Neural crest cell (in vitro differentiated cells): ENCODE results near the gene KRTAP5-5. TPM values are rescaled to one million over a fixed set of nuclear protein-coding genes. Genes with fewer than 3 reads are reported as not detected.

Experiments used
- DNase-seq: peaks from one replicate; pipeline ENCODE4 v3.0.0; 2021; ENCODE audit warnings: low read depth, mixed read lengths, low spot score
- H3K27ac Mint-ChIP-seq: one replicate; pipeline ENCODE4 v1.8.0; 2021; ENCODE audit warnings: mild to moderate bottlenecking, mixed read lengths; ENCODE audit not compliant: unreplicated experiment
- H3K27me3 Mint-ChIP-seq: 2 replicates; pipeline ENCODE4 v1.8.0; 2021; ENCODE audit warnings: low read depth, mild to moderate bottlenecking, mixed read lengths
- H3K36me3 Mint-ChIP-seq: 2 replicates; pipeline ENCODE4 v1.8.0; 2021; ENCODE audit warnings: low read depth, mild to moderate bottlenecking, mixed read lengths
- H3K4me1 Mint-ChIP-seq: 2 replicates; pipeline ENCODE4 v1.8.0; 2021; ENCODE audit warnings: mixed read lengths
- H3K4me3 Mint-ChIP-seq: one replicate; pipeline ENCODE4 v1.8.0; 2021; ENCODE audit warnings: mild to moderate bottlenecking, mixed read lengths
- H3K9me3 Mint-ChIP-seq: 2 replicates; pipeline ENCODE4 v1.8.0; 2021; ENCODE audit warnings: mixed read lengths
- total RNA-seq: library from RNA; stranded (reverse); gene quantifications from 2 replicates; pipeline ENCODE4 v1.2.1, GENCODE V29; 2021
- TF ChIP-seq, protein P1 (sequence below): fragments of 200-600 bp; sonication (generic); conservative IDR thresholded peaks from 2 replicates; pipeline ENCODE4 v1.5.0; 2021; ENCODE audit warnings: antibody characterized with exemption, mild to moderate bottlenecking

Gene KRTAP5-5
- total RNA-seq, 1 donor from 2014 or later = not detected

- Mint-ChIP-seq H3K27me3 (peaks cover 22% of the 10 kb centered on the region), H3K4me3 (no peak within 1 kb of the TSS), H3K27ac (no peak within 1 kb of the TSS), H3K4me1 (peaks cover 9% of the 10 kb centered on the region), H3K9me3 (no peaks in the 10 kb centered on the region), H3K36me3 (no peaks in the 10 kb centered on the region)
- TF ChIP-seq, protein P1, sequence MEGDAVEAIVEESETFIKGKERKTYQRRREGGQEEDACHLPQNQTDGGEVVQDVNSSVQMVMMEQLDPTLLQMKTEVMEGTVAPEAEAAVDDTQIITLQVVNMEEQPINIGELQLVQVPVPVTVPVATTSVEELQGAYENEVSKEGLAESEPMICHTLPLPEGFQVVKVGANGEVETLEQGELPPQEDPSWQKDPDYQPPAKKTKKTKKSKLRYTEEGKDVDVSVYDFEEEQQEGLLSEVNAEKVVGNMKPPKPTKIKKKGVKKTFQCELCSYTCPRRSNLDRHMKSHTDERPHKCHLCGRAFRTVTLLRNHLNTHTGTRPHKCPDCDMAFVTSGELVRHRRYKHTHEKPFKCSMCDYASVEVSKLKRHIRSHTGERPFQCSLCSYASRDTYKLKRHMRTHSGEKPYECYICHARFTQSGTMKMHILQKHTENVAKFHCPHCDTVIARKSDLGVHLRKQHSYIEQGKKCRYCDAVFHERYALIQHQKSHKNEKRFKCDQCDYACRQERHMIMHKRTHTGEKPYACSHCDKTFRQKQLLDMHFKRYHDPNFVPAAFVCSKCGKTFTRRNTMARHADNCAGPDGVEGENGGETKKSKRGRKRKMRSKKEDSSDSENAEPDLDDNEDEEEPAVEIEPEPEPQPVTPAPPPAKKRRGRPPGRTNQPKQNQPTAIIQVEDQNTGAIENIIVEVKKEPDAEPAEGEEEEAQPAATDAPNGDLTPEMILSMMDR = no peak
- DNase-seq = no peak
These were observed 21.2 kb upstream of the KRTAP5-5 start, which contains the start of gene KRTAP5-3 for GRCh38 chr11:1608363-1608762. Gene KRTAP5-3 (minus strand): TSS chr11:1608463. CDS start chr11:1608385, 78 bp downstream.

- Mint-ChIP-seq H3K9me3 (peaks cover 8% of the 10 kb centered on the region), H3K36me3 (no peaks in the 10 kb centered on the region), H3K4me1 (peaks cover 4% of the 10 kb centered on the region), H3K27me3 (peaks cover 31% of the 10 kb centered on the region), H3K4me3 (no peak overlapping the region), H3K27ac (no peak overlapping the region)
- DNase-seq = no peak
- TF ChIP-seq, protein P1 = no peak
These were observed 11.3 kb upstream of the KRTAP5-5 start for GRCh38 chr11:1618231-1618630.

- TF ChIP-seq, protein P1 = no peak
- Mint-ChIP-seq H3K4me3 (no peak overlapping the region), H3K27ac (no peak overlapping the region), H3K36me3 (no peaks in the 10 kb centered on the region), H3K4me1 (peaks cover 4% of the 10 kb centered on the region), H3K27me3 (peaks cover 31% of the 10 kb centered on the region), H3K9me3 (peaks cover 8% of the 10 kb centered on the region)
- no peak for DNase-seq
These were observed 10.1 kb upstream of the KRTAP5-5 start for GRCh38 chr11:1619449-1619848.

- peaks cover under 1% of the 10 kb centered on the region for H3K9me3 Mint-ChIP-seq
- peaks cover 4% of the 10 kb centered on the region for H3K4me1 Mint-ChIP-seq
- no peak within 1 kb of the TSS for H3K27ac Mint-ChIP-seq
- TF ChIP-seq, protein P1 = no peak
- H3K4me3 Mint-ChIP-seq = no peak within 1 kb of the TSS
- no peak for DNase-seq
- no peaks in the 10 kb centered on the region for H3K36me3 Mint-ChIP-seq
- H3K27me3 Mint-ChIP-seq = peaks cover 11% of the 10 kb centered on the region
These were observed 7.5 kb upstream of the KRTAP5-5 start, which contains the start of gene KRTAP5-4 for GRCh38 chr11:1622086-1622485. Gene KRTAP5-4 (minus strand): TSS chr11:1622138. CDS start chr11:1622093, 45 bp downstream.

GRCh38 chr11:1623716-1624115 lies 5.9 kb upstream of the KRTAP5-5 start:
- Mint-ChIP-seq H3K4me1 (peaks cover 4% of the 10 kb centered on the region), H3K9me3 (no peaks in the 10 kb centered on the region), H3K27me3 (peaks cover 12% of the 10 kb centered on the region), H3K36me3 (no peaks in the 10 kb centered on the region), H3K4me3 (no peak overlapping the region), H3K27ac (no peak overlapping the region)
- no peak for DNase-seq
- TF ChIP-seq, protein P1 = no peak

DNA sequence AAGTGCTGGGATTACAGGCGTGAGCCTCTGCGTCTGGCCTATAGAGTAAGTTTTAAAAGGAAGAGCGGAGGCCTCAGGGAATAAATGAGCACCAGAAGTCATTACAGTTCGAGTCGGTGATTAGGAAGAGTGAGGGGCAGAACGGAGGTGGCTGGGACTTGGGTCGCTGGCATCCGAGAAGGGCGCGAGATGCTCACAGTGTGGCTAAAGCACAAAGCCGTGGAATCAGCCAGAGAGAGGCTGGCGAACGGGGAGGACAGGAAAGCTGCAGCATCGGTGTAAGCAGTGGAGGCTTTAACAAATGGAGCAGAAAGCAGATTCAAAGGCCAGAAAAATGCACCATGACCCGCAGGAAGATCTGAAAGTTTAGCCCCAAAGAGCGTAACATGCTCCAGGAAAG lies 5.0 kb upstream of the KRTAP5-5 start:
- peaks cover 14% of the 10 kb centered on the region for H3K27me3 Mint-ChIP-seq
- H3K27ac Mint-ChIP-seq = no peak overlapping the region
- no peaks in the 10 kb centered on the region for H3K4me1 Mint-ChIP-seq
- TF ChIP-seq, protein P1 = no peak
- no peak for DNase-seq
- no peaks in the 10 kb centered on the region for H3K9me3 Mint-ChIP-seq
- H3K36me3 Mint-ChIP-seq = no peaks in the 10 kb centered on the region
- no peak overlapping the region for H3K4me3 Mint-ChIP-seq
